ENCODE results near the gene COG7.

Gene COG7

GRCh38 chr16:23359092-23359760 lies 93.8 kb downstream of the COG7 start:
- no peak for DNase-seq (ENCODE audit: low read depth in 2 of 2)

GRCh38 chr16:23357761-23358290 lies 95.2 kb downstream of the COG7 start:
- no peak for DNase-seq (ENCODE audit: low read depth in 2 of 2)

- DNase-seq (ENCODE audit: low read depth in 2 of 2): no peak
These were observed 96.0 kb downstream of the COG7 start for GRCh38 chr16:23356941-23357340.

- no peak for DNase-seq (ENCODE audit: low read depth in 2 of 2)
These were observed 97.8 kb downstream of the COG7 start for GRCh38 chr16:23355106-23355670.

- DNase-seq (ENCODE audit: low read depth in 2 of 2): no peak
These were observed 98.7 kb downstream of the COG7 start for GRCh38 chr16:23354246-23354645.

GRCh38 chr16:23353440-23353839 lies 99.5 kb downstream of the COG7 start:
- no peak for DNase-seq (ENCODE audit: low read depth in 2 of 2)

- no peak for DNase-seq (ENCODE audit: low read depth in 2 of 2)
These were observed 101.6 kb downstream of the COG7 start for GRCh38 chr16:23351360-23351759.

- no peak for DNase-seq (ENCODE audit: low read depth in 2 of 2)
These were observed 104.2 kb downstream of the COG7 start for GRCh38 chr16:23348579-23349469.

GRCh38 chr16:23345237-23345636 lies 107.8 kb downstream of the COG7 start:
- no peak for DNase-seq (ENCODE audit: low read depth in 2 of 2)

GRCh38 chr16:23343643-23344612 lies 109.1 kb downstream of the COG7 start:
- no peak for DNase-seq (ENCODE audit: low read depth in 2 of 2)

GRCh38 chr16:23342083-23342640 lies 110.8 kb downstream of the COG7 start:
- DNase-seq (ENCODE audit: low read depth in 2 of 2): no peak

GRCh38 chr16:23339787-23340186 lies 113.2 kb downstream of the COG7 start:
- no peak for DNase-seq (ENCODE audit: low read depth in 2 of 2)
